Measurements from ENCODE around the gene GALM.

Gene GALM

DNA sequence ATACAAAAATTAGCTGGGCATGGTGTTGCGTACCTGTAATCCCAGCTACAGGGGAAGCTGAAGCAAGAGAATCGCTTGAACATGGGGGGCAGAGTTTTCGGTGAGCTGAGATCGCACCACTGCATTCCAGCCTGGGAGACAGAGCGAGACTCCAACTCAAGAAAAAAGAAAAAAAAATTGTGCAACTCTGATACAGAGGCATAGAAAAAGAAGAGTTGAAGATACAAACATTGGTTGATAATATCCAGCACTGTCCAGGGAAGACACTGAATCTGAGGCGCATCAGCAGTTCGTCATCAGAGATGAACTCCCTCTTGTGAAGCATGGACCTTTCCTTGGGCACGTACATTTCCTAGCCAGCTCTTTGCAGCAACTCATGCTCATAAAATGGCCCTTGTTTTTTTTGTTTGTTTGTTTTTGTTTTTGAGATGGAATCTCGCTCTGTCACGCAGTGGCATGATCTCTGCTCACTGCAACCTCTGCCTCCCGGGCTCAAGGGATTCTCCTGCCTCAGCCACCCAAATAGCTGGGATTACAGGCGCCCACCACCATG, 16.7 kb upstream of the GALM start:
- no peak for DNase-seq (ENCODE audit: low read depth in 1 of 2, low spot score in 1 of 2)

DNA sequence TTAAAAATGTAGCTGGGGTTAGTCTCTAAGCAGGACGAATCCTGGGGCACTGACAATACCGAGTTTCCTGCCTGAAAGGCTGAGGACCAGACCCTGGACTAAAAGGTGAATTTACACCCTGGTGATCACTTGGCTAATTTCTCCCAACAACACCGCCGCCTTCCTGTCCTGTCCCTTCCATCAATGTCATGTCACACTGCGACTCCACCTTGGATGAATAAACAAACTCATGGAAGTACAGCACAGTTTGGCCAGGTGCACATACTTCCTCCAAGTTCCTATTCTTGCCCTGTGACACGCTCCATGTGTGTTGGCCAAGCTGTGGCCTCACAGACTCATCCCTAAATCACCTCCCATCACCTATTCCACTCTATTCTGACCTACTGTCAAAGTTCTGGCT, 15.9 kb upstream of the GALM start:
- no peak for DNase-seq (ENCODE audit: low read depth in 1 of 2, low spot score in 1 of 2)

DNA sequence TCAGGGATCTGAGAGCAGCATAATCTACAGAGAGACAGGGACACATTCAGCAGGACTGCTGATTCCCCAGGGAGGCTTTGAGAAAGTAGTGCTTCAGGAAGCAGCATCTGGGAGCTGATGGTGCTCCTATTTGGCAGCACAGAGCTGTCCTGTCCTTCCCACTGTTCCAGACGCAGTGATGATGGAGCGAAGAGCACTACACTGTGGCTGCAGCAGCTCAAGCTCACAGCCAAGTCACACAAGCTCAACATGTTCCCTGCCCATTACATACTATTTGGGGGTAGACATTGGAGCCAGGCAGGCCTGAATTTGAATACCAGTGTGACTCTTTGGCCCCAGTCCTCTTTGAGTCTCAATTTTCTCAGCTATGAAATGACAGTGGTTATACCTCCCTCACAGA, 15.2 kb upstream of the GALM start:
- DNase-seq (ENCODE audit: low read depth in 1 of 2, low spot score in 1 of 2): no peak

DNA sequence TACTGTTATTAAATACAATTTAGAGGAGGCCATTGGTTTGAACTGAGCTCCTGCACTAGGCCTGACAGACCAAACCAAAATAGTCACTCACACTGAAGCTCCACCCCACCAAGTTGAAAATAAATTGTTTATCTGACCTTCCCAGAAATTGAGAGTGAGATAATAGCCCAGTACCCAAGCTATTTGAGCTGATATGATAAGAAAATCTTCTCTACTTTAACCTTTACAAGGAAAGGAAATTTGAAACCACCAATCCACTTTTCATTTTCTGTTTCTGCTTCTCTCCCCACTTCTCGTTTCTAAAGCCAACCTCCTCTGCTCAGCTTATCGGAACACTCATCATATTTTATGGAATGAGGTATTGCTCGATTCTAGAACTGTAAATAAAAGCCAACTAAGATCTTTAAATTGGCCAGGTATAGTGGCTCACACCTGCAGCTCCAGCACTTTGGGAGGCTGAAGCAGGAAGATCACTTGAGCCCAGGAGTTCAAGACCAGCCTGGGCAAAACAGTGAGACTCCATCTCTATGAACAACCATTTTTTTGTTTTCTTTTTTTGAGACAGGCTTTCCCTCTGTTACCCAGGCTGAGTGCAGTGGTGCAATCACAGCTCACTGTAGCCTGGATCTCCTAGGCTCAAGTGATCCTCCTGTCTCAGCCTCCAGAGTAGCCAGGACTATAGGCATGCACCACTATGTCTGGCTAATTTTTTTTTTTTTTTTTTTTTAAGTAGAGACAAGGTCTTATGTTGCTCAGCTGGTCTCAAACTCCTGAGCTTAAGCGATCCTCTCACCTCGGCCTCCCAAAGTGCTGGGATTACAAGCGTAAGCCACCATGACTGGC, 13.3 kb upstream of the GALM start:
- no peak for DNase-seq (ENCODE audit: low read depth in 1 of 2, low spot score in 1 of 2)

DNA sequence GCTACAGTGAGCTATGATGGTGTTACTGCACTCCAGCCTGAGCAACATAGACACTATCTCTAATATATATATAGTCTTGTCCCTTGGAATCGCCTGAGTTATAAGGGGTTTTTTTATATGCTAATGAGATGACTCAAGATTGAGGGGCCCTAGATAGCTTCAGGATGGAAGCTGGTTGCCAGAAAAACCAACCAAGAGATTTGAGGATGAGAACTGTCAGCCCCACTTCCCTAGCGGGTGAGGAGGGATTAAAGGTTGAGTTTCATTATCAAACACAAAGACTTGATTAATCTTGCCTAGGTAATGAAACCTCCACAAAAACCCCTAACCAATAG, 12.6 kb upstream of the GALM start:
- DNase-seq (ENCODE audit: low read depth in 1 of 2, low spot score in 1 of 2): no peak

DNA sequence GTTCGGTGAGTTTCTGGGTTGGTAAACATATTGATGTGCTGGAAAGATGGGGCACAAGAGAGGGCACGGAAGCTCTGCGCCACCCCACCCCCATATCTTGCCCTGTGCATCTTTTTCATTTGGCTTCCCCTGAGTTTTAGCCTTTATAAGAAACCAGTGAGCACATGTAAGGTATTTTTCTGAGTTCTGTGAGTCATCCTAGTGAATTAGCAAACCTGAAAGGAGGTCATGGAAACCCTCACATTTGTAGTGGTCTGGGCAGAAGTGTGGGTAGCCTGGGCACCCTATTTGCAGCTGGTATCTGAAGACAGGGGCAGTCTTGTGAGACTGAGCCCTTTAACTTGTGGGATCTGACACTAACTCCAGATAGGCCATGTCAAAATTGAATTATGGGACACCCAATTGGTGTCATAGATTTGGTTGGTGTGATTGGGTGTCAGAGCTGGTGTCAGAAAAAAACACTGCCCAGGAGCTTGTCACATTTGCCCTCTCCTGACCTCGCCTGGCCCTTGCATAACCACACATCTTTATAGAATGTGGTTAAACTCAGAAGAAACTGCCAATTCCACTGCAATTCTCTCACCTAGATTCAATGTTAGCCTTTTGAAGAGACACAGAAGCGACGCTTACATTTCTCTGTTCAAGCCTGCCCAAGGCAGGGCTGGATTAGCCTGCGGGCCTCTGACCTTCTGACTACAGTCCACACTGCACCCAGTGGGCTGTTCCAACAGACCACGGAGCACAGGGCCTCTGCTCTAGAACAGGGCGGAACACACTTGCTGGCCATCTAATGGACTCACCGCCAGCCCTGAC, 12.0 kb upstream of the GALM start:
- DNase-seq (ENCODE audit: low read depth in 1 of 2, low spot score in 1 of 2): peak; percentile 54 to 67

DNA sequence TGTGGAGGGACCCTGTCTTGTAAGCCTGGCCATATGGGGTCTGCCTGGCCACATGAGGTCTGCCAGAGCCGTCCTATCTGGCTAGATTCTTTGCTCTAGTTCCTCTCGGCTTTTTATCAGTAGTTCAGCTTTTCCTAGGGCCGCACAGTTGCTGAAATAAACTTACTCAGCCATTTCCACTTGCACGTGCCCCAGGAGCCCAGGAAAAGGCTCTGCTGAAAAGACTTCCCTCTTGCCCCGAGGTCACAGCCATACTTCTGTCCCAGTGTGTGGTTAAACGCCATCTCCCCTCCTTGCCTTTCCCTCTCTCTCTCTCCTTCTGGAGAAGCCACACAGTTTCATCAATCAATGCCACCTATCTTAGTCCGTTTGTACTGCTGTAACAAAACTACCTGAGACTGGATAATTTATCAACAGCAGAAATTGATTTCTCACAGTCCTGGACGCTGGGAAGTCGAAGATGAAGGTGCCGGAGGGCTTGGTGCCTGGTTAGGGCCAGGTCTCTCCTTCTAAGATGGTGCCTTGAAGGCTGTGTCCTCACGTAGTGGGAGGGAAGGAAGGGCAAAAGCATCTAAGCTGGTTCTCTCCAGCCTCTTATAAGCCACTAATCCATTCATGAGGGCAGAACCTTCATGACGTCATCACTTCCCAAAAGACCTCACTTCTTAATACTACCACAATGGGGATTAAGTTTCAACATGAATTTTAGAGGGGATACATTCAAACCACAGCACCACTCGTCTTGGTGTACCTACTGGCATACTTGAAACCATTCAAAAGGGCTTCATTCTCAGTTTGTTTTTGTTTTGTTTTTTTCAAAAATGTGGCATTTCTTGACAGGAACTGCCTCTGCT, 11.2 kb upstream of the GALM start:
- no peak for DNase-seq (ENCODE audit: low read depth in 1 of 2, low spot score in 1 of 2)

DNA sequence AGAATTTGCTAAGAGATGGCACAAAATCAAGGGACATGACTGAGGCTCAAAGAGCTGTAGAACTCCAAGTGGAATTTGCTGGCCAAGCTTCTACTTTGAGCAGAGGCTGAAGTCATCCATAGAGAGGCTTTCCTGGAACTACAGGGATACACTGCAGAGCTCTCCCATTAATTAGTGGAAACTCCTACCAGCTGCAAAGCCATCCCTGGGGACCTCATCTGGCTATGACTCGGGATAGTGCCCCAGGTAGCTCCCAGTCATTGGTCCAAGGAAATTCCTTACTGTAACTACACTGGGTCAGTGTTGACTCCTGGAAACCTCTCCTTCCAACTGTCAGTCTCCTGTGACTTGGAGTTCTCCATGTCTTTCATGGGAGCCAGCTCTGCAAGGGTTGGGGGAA, 10.5 kb upstream of the GALM start:
- no peak for DNase-seq (ENCODE audit: low read depth in 1 of 2, low spot score in 1 of 2)

DNA sequence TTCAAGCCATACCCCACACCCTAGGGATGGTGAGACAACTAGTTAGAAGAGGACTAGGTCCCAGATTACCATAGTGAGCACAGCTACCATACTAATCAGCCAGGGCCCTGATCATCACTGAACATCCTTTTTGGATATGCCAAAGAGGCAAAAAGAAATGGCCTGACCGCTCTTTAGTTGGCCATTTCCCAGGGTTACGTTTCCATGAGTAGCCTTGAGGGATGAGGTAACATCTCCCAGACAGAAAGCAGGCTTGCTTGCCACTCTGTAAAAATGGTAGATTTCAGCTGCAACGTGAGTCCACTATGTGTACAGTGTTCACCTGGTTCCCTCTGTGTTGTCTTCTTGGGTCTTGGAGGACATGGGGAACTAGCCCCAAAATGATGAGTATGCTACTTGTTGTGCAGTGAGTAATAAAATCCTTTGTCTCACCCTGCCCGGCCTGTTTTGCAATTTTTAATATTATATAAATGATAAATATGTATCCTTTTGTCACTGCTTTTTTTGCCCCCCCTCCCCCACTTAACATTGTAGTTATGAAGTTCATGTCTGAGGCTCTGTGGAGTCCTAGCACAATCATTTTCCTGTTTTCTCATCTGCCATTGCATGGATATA, 8.9 kb upstream of the GALM start:
- no peak for DNase-seq (ENCODE audit: low read depth in 1 of 2, low spot score in 1 of 2)

DNA sequence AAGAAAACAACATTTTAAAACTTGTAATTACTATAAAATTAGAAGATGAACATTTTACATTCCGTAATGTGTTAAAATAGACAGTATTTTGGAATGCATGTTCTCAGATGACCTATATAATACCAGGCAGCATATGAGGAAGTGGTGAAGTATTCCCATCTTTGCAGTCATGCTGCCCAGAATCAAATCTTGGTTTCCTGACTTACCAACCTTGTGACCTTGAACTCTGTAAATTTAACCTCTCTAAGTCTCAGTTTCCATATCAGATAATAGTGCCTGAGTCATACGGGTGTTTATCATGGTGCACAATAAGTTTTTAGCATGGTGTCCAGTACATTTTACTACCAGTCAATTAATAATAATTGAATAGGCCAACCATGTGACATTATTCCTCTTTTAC, 7.3 kb upstream of the GALM start:
- DNase-seq (ENCODE audit: low read depth in 1 of 2, low spot score in 1 of 2): no peak

DNA sequence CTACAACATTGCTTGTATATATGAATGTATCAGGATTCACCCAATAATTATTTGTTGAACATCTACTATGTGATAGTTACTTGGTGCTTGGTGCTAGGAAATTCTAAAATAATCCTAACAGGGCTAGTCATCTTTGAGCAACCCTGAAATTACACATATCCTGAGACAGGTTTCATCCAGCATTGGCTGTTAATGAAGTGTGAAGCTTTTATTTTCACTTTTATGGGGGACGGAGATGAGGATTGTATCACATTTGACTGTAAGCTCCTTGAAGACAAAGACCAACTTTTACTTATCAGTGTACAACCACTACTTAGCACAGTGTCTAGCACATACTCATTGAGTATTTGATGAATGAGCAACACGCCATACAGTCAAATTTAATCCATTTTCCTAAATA, 6.8 kb upstream of the GALM start:
- DNase-seq (ENCODE audit: low read depth in 1 of 2, low spot score in 1 of 2): no peak

DNA sequence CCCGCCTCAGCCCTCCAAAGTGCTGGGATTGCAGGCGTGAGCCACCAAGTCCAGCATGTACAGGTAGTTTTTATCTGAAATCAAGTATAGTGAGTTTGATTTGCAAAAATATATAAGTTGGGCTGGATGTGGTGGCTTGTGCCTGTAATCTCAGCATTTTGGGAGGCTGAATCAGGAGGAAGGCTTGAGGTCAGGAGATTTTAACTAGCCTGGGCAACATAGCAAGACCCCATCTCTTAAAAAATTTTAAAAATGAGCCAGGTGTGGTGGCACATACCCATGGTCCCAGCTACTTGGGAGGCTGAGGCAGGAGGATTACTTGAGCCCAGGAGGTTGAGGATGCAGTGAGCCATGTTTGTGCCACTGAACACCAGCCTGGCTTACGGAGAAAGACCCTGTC, 5.6 kb upstream of the GALM start:
- no peak for DNase-seq (ENCODE audit: low read depth in 1 of 2, low spot score in 1 of 2)

DNA sequence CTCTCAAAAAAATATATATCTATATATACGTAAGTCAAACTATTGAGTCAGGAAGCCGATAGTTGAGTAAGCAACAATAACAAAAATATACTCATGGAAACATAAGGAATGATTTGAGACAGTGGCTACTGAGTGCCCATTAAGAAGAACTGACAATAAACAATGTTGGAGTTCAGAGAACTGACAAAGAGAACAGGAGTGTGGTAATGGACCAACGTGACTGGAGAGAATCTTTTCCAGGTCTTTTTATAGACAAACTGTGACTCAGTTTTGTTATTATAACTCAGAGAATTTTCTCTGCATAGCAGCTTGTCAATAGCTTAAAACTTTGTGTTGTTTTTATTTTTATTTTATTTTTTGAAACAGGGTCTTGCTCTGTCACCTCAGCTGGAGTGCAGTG, 4.6 kb upstream of the GALM start:
- DNase-seq (ENCODE audit: low read depth in 1 of 2, low spot score in 1 of 2): no peak

DNA sequence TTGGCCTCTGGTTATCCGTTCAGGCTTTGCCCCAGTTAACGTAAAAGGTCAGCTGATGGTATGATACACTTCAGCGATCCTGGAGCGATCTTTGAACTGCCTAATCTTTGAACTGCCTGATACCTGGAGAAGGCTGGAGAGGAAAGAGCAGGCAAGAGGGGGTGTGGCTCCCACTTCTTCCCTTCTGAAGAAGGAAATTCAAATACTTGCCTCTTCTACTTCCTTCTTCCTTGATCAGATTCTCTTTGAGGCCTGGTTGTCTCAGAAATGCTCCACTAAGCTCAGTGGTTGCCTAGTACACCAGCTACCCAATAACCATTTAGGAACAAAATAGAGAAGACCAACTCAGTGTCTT, 619 bp downstream of the GALM start:
- no peak for DNase-seq (ENCODE audit: low read depth in 1 of 2, low spot score in 1 of 2)

DNA sequence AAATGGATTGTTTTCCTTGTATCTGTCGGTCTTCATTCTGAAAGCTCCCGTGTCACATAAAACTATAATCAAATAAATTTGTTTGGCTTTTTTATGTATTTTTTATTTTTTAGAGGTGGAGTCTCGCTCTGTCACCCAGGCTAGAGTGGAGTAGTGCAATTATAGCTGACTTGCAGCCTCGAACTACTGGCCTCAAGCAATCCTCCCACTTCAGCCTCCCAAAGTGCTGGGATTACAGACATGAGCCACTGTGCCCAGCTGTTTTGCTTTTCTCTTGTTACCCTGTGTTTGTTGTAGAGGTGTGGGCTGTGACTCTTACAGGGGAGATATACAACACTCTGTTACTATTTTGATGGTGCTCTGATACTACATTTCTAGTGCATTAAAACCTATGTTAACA, 2.2 kb downstream of the GALM start:
- DNase-seq (ENCODE audit: low read depth in 1 of 2, low spot score in 1 of 2): no peak

DNA sequence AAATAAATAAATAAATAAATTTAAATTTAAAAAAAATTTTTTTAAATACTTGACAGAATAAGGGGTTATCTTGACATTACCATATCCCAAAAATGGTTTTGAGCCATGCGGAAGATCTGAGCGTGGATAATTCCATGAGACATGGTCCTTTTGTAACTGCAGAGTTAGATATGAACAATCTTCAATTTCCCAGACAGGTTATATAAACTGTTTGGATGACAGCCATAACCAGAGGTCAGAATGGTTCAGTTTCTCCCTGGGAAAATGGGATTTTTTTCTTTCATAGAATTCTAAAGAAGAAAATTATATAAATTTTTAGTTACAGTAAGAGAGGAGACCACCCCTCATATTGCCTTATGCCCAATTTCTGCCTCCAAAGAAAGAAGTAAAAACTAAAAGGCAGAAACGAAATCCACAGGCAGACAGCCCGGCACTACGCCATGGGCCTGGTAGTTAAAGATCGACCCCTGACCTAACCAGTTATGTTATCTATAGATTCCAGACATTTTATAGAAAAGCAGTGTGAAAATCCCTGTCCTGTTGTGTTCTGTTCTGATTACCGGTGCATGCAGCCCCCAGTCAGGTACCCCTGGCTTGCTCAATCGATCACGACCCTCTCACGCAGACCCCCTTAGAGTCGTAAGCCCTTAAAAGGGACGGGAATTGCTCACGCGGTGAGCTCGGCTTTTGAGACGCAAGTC, 3.0 kb downstream of the GALM start:
- DNase-seq (ENCODE audit: low read depth in 1 of 2, low spot score in 1 of 2): no peak

DNA sequence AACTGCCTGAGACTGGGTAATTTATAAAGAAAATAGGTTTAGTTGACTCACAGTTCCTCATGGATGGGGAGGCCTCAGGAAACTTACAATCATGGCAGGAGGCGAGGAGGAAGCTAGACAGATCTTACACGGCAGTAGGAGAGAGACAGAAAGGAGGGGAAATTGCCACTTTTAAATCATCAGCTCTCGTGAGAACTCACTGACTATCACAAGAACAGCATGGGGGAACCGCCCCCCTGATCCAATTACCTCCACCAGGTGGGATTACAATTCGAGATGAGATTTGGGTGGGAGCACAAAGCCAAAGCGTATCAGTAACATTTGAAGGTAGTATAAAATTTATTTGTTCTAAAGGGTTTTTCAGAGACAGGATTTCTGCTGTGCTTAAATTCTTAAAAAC, 5.4 kb downstream of the GALM start:
- DNase-seq (ENCODE audit: low read depth in 1 of 2, low spot score in 1 of 2): no peak

DNA sequence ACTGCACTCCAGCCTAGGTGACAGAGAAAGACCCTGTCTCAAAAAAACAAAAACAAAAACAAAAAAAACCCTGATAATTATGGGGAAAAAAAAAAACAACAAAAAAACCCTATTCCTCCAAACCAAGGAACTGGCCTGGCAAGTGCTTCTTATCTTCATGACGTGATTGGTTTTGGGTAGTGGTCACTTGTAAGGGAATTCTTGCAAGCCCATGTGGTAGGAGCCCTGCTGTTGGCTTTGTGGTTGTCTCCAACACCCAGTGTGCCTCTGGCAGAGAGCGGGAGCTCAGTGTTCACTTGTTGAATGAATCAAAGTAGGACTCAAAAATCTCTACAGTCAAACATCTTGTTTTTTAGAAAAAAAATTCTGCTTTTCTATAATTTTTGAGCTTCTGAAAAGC, 6.0 kb downstream of the GALM start:
- DNase-seq (ENCODE audit: low read depth in 1 of 2, low spot score in 1 of 2): no peak

DNA sequence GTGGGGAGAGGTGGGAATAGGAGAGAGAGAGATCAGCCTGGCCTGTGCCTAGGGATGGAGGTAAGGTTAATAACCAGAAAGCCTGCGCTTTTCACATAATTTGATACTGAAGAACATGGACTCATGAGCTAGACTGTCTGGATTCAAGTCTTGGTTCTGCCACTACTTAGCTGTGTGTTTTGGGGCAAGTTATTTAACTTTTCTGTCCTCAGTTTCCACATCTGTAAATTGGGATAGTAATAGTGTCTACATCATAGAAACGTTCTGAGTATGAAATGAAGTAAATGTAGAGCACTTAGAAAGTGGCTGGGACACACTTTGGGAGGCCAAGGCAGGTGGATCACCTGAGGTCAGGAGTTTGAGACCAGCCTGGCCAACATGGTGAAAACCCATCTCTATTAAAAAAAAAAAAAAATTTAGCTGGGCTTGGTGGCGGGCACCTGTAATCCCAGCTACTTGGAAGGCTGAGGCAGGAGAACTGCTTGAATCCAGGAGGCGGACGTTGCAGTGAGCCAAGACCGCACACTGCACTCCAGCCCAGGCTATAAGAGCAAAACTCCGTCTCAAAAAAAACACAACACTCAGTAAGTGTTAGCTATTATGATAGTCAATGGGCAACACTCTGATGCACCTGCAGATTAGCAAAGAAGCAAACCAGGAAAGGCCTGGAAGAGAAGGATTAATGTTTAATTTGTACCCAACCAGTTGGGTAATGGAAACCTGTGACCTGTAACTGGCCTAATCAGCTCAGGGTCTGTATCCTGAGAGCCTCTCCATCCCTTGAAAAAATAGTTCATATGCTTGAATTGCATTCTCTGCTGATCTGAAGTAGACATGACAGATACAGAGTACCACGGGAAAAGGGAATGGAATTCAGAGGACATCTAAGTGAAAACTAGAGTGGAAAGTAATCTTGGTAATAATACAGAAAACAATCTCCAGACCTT, 6.8 kb downstream of the GALM start:
- DNase-seq (ENCODE audit: low read depth in 1 of 2, low spot score in 1 of 2): no peak

All from activated CD4-positive, alpha-beta T cell treated with anti-CD3 and anti-CD28 coated beads, Interleukin-2, amount 50 U/mL, for 24 hours (primary cell).